Measurements from ENCODE around the gene CD2. TPM values are rescaled to one million over a fixed set of nuclear protein-coding genes. Genes with fewer than 3 reads are reported as not detected.

CD2 gene
- total RNA-seq, 4 donors from 2014 or later: 1.9 to 9.7 (median 2.6) TPM

- WGBS, 2 donors: 81 to 87% methylated on average over 3 of the region's 3 CpGs
- Histone ChIP-seq H3K36me3 (no peaks in the 10 kb centered on the region), H3K27me3 (no peaks in the 10 kb centered on the region), H3K27ac (no peak overlapping the region), H3K4me1 (no peaks in the 10 kb centered on the region), H3K4me3 (replicated peaks in 1 of 3) (no peak overlapping the region), H3K9me3 (no peaks in the 10 kb centered on the region)
- DNase-seq: no peak
- intact Hi-C loops (cut with DNase I): no loop called here
- TF ChIP-seq POLR2A (IDR thresholded peaks at IDR 0.05) (no peak), CTCF (IDR thresholded peaks at IDR 0.05) (no peak)
These were observed 6.3 kb downstream of the CD2 start for GRCh38 chr1:116760487-116760886.

- no peak overlapping the region for H3K4me3 ChIP-seq (replicated peaks in 1 of 3)
- TF ChIP-seq POLR2A (IDR thresholded peaks at IDR 0.05) (no peak), CTCF (IDR thresholded peaks at IDR 0.05) (no peak)
- no peaks in the 10 kb centered on the region for H3K9me3 ChIP-seq
- H3K4me1 ChIP-seq: no peaks in the 10 kb centered on the region
- no peaks in the 10 kb centered on the region for H3K36me3 ChIP-seq
- WGBS, 2 donors: 70 to 80% methylated on average over 3 to 4 of the region's 4 CpGs
- no peaks in the 10 kb centered on the region for H3K27me3 ChIP-seq
- intact Hi-C loops (cut with DNase I): no loop called here
- H3K27ac ChIP-seq: no peak overlapping the region
- DNase-seq: no peak
These were observed 6.9 kb downstream of the CD2 start for GRCh38 chr1:116760996-116761665.

GRCh38 chr1:116762281-116762680 lies 8.1 kb downstream of the CD2 start:
- Histone ChIP-seq H3K27me3 (no peaks in the 10 kb centered on the region), H3K4me3 (replicated peaks in 1 of 3) (no peak overlapping the region), H3K4me1 (no peaks in the 10 kb centered on the region), H3K9me3 (no peaks in the 10 kb centered on the region), H3K27ac (no peak overlapping the region), H3K36me3 (no peaks in the 10 kb centered on the region)
- TF ChIP-seq POLR2A (IDR thresholded peaks at IDR 0.05): no peak
- no peak for TF ChIP-seq CTCF (IDR thresholded peaks at IDR 0.05)
- intact Hi-C loops (cut with DNase I): no loop called here
- no peak for DNase-seq
- WGBS, 2 donors: 86 to 90% methylated on average over 2 of the region's 2 CpGs

GRCh38 chr1:116762781-116763115 lies 8.5 kb downstream of the CD2 start:
- Histone ChIP-seq H3K9me3 (no peaks in the 10 kb centered on the region), H3K4me1 (no peaks in the 10 kb centered on the region), H3K27ac (no peak overlapping the region), H3K4me3 (replicated peaks in 1 of 3) (no peak overlapping the region), H3K36me3 (no peaks in the 10 kb centered on the region), H3K27me3 (no peaks in the 10 kb centered on the region)
- no peak for DNase-seq
- no peak for TF ChIP-seq CTCF (IDR thresholded peaks at IDR 0.05)
- no peak for TF ChIP-seq POLR2A (IDR thresholded peaks at IDR 0.05)
- intact Hi-C loops (cut with DNase I): no loop called here
- 61 to 68% methylated on average over 3 of the region's 3 CpGs for WGBS, 2 donors

GRCh38 chr1:116763116-116763786 lies 9.0 kb downstream of the CD2 start:
- no peak overlapping the region for H3K4me3 ChIP-seq (replicated peaks in 1 of 3)
- H3K9me3 ChIP-seq: no peaks in the 10 kb centered on the region
- TF ChIP-seq CTCF (IDR thresholded peaks at IDR 0.05) (no peak), POLR2A (IDR thresholded peaks at IDR 0.05) (no peak)
- H3K27me3 ChIP-seq: no peaks in the 10 kb centered on the region
- intact Hi-C loops (cut with DNase I): no loop called here
- no peak for DNase-seq
- no peaks in the 10 kb centered on the region for H3K36me3 ChIP-seq
- H3K27ac ChIP-seq: no peak overlapping the region
- no peaks in the 10 kb centered on the region for H3K4me1 ChIP-seq
- 65 to 71% methylated on average over 4 of the region's 4 CpGs for WGBS, 2 donors

Measured in thyroid gland (tissue), 4 donors.